Measurements from ENCODE around the gene PCSK6.

PCSK6 gene

GRCh38 chr15:101531170-101531569 lies 41.7 kb upstream of the PCSK6 start:
- H3K27ac ChIP-seq (ENCODE audit: low read depth, low read length): no peak overlapping the region
- no peak overlapping the region for H3K9ac ChIP-seq (ENCODE audit: low read depth, low read length)
- no peaks in the 10 kb centered on the region for H3K27me3 ChIP-seq (ENCODE audit: control insufficient read depth, insufficient read depth, low read length)
- no peaks in the 10 kb centered on the region for H3K9me3 ChIP-seq (ENCODE audit: control insufficient read depth, insufficient read depth, low read length)
- H3K36me3 ChIP-seq (ENCODE audit: control insufficient read depth, insufficient read depth, low read length): no peaks in the 10 kb centered on the region
- no peak overlapping the region for H3K4me3 ChIP-seq (ENCODE audit: low read depth, low read length)
- no peaks in the 10 kb centered on the region for H3K4me1 ChIP-seq (ENCODE audit: control insufficient read depth, insufficient read depth, low read length)

GRCh38 chr15:101530224-101530958 lies 40.9 kb upstream of the PCSK6 start:
- H3K4me3 ChIP-seq (ENCODE audit: low read depth, low read length): no peak overlapping the region
- H3K9me3 ChIP-seq (ENCODE audit: control insufficient read depth, insufficient read depth, low read length): no peaks in the 10 kb centered on the region
- no peaks in the 10 kb centered on the region for H3K4me1 ChIP-seq (ENCODE audit: control insufficient read depth, insufficient read depth, low read length)
- H3K9ac ChIP-seq (ENCODE audit: low read depth, low read length): no peak overlapping the region
- H3K27ac ChIP-seq (ENCODE audit: low read depth, low read length): no peak overlapping the region
- H3K27me3 ChIP-seq (ENCODE audit: control insufficient read depth, insufficient read depth, low read length): no peaks in the 10 kb centered on the region
- H3K36me3 ChIP-seq (ENCODE audit: control insufficient read depth, insufficient read depth, low read length): no peaks in the 10 kb centered on the region

- Histone ChIP-seq H3K27me3 (ENCODE audit: control insufficient read depth, insufficient read depth, low read length) (no peaks in the 10 kb centered on the region), H3K36me3 (ENCODE audit: control insufficient read depth, insufficient read depth, low read length) (no peaks in the 10 kb centered on the region), H3K9ac (ENCODE audit: low read depth, low read length) (no peak overlapping the region), H3K27ac (ENCODE audit: low read depth, low read length) (no peak overlapping the region), H3K9me3 (ENCODE audit: control insufficient read depth, insufficient read depth, low read length) (no peaks in the 10 kb centered on the region), H3K4me1 (ENCODE audit: control insufficient read depth, insufficient read depth, low read length) (no peaks in the 10 kb centered on the region), H3K4me3 (ENCODE audit: low read depth, low read length) (no peak overlapping the region)
Observed at GRCh38 chr15:101528917-101529299, 39.4 kb upstream of the PCSK6 start.

- no peaks in the 10 kb centered on the region for H3K9me3 ChIP-seq (ENCODE audit: control insufficient read depth, insufficient read depth, low read length)
- H3K4me1 ChIP-seq (ENCODE audit: control insufficient read depth, insufficient read depth, low read length): no peaks in the 10 kb centered on the region
- no peaks in the 10 kb centered on the region for H3K27me3 ChIP-seq (ENCODE audit: control insufficient read depth, insufficient read depth, low read length)
- H3K27ac ChIP-seq (ENCODE audit: low read depth, low read length): no peak overlapping the region
- H3K4me3 ChIP-seq (ENCODE audit: low read depth, low read length): no peak overlapping the region
- no peak overlapping the region for H3K9ac ChIP-seq (ENCODE audit: low read depth, low read length)
- H3K36me3 ChIP-seq (ENCODE audit: control insufficient read depth, insufficient read depth, low read length): no peaks in the 10 kb centered on the region
Observed at GRCh38 chr15:101528108-101528916, 38.8 kb upstream of the PCSK6 start.

- H3K9me3 ChIP-seq (ENCODE audit: control insufficient read depth, insufficient read depth, low read length): no peaks in the 10 kb centered on the region
- no peaks in the 10 kb centered on the region for H3K4me1 ChIP-seq (ENCODE audit: control insufficient read depth, insufficient read depth, low read length)
- no peak overlapping the region for H3K4me3 ChIP-seq (ENCODE audit: low read depth, low read length)
- no peak overlapping the region for H3K27ac ChIP-seq (ENCODE audit: low read depth, low read length)
- no peaks in the 10 kb centered on the region for H3K36me3 ChIP-seq (ENCODE audit: control insufficient read depth, insufficient read depth, low read length)
- H3K9ac ChIP-seq (ENCODE audit: low read depth, low read length): no peak overlapping the region
- H3K27me3 ChIP-seq (ENCODE audit: control insufficient read depth, insufficient read depth, low read length): no peaks in the 10 kb centered on the region
Observed at GRCh38 chr15:101526890-101527289, 37.4 kb upstream of the PCSK6 start.

GRCh38 chr15:101526442-101526841 lies 36.9 kb upstream of the PCSK6 start:
- no peak overlapping the region for H3K27ac ChIP-seq (ENCODE audit: low read depth, low read length)
- no peaks in the 10 kb centered on the region for H3K36me3 ChIP-seq (ENCODE audit: control insufficient read depth, insufficient read depth, low read length)
- no peak overlapping the region for H3K4me3 ChIP-seq (ENCODE audit: low read depth, low read length)
- no peaks in the 10 kb centered on the region for H3K4me1 ChIP-seq (ENCODE audit: control insufficient read depth, insufficient read depth, low read length)
- no peaks in the 10 kb centered on the region for H3K27me3 ChIP-seq (ENCODE audit: control insufficient read depth, insufficient read depth, low read length)
- H3K9ac ChIP-seq (ENCODE audit: low read depth, low read length): no peak overlapping the region
- H3K9me3 ChIP-seq (ENCODE audit: control insufficient read depth, insufficient read depth, low read length): no peaks in the 10 kb centered on the region

- Histone ChIP-seq H3K4me3 (ENCODE audit: low read depth, low read length) (no peak overlapping the region), H3K9ac (ENCODE audit: low read depth, low read length) (no peak overlapping the region), H3K27ac (ENCODE audit: low read depth, low read length) (no peak overlapping the region), H3K9me3 (ENCODE audit: control insufficient read depth, insufficient read depth, low read length) (no peaks in the 10 kb centered on the region), H3K27me3 (ENCODE audit: control insufficient read depth, insufficient read depth, low read length) (no peaks in the 10 kb centered on the region), H3K36me3 (ENCODE audit: control insufficient read depth, insufficient read depth, low read length) (no peaks in the 10 kb centered on the region), H3K4me1 (ENCODE audit: control insufficient read depth, insufficient read depth, low read length) (no peaks in the 10 kb centered on the region)
Observed at GRCh38 chr15:101526021-101526420, 36.5 kb upstream of the PCSK6 start.

- H3K27ac ChIP-seq (ENCODE audit: low read depth, low read length): no peak overlapping the region
- H3K9me3 ChIP-seq (ENCODE audit: control insufficient read depth, insufficient read depth, low read length): no peaks in the 10 kb centered on the region
- no peak overlapping the region for H3K4me3 ChIP-seq (ENCODE audit: low read depth, low read length)
- H3K27me3 ChIP-seq (ENCODE audit: control insufficient read depth, insufficient read depth, low read length): no peaks in the 10 kb centered on the region
- no peak overlapping the region for H3K9ac ChIP-seq (ENCODE audit: low read depth, low read length)
- H3K36me3 ChIP-seq (ENCODE audit: control insufficient read depth, insufficient read depth, low read length): no peaks in the 10 kb centered on the region
- H3K4me1 ChIP-seq (ENCODE audit: control insufficient read depth, insufficient read depth, low read length): no peaks in the 10 kb centered on the region
Observed at GRCh38 chr15:101525087-101525669, 35.7 kb upstream of the PCSK6 start.

GRCh38 chr15:101523560-101523940 lies 34.0 kb upstream of the PCSK6 start:
- H3K9ac ChIP-seq (ENCODE audit: low read depth, low read length): no peak overlapping the region
- H3K36me3 ChIP-seq (ENCODE audit: control insufficient read depth, insufficient read depth, low read length): no peaks in the 10 kb centered on the region
- no peak overlapping the region for H3K4me3 ChIP-seq (ENCODE audit: low read depth, low read length)
- no peak overlapping the region for H3K27ac ChIP-seq (ENCODE audit: low read depth, low read length)
- H3K9me3 ChIP-seq (ENCODE audit: control insufficient read depth, insufficient read depth, low read length): no peaks in the 10 kb centered on the region
- no peaks in the 10 kb centered on the region for H3K27me3 ChIP-seq (ENCODE audit: control insufficient read depth, insufficient read depth, low read length)
- no peaks in the 10 kb centered on the region for H3K4me1 ChIP-seq (ENCODE audit: control insufficient read depth, insufficient read depth, low read length)

GRCh38 chr15:101522621-101523559 lies 33.4 kb upstream of the PCSK6 start:
- Histone ChIP-seq H3K27ac (ENCODE audit: low read depth, low read length) (no peak overlapping the region), H3K36me3 (ENCODE audit: control insufficient read depth, insufficient read depth, low read length) (no peaks in the 10 kb centered on the region), H3K4me1 (ENCODE audit: control insufficient read depth, insufficient read depth, low read length) (no peaks in the 10 kb centered on the region), H3K9me3 (ENCODE audit: control insufficient read depth, insufficient read depth, low read length) (no peaks in the 10 kb centered on the region), H3K4me3 (ENCODE audit: low read depth, low read length) (no peak overlapping the region), H3K9ac (ENCODE audit: low read depth, low read length) (no peak overlapping the region), H3K27me3 (ENCODE audit: control insufficient read depth, insufficient read depth, low read length) (no peaks in the 10 kb centered on the region)

Measured in HUES48 (cell line).